Activated CD8-positive, alpha-beta memory T cell treated with anti-CD3 and anti-CD28 coated beads, Interleukin-2, amount 50 U/mL, for 24 hours (primary cell): ENCODE measurements around the gene TCOF1.
"Not testable (repeated sequence)": the region's sequence is repeated elsewhere in the genome, so short reads cannot be mapped to it uniquely, and the experiment has no call there.

Source experiments
- DNase-seq: peaks from one replicate; pipeline ENCODE4 v3.0.0-alpha.2; 2020; ENCODE audit errors: extremely low read depth

TCOF1 gene

DNA sequence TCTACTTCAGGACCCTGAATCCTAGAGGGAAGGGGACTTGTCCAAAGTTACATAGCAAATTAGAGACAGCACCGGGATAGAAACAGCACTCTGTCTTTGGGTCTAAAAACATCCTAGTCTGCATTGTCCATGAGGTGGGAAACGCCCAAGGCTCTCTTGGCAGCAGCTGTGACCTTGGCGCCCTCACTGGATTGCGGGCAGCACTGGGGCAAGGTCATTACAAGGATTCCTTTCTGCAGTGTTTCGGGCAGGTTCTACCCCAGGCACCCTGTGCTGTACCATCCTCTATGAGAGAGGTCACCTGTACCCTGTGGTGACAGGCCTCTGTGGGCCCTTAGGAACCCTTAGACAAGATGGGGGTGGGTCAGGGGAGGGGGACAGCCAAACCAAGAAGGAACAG, 46.6 kb downstream of the TCOF1 start:
- no peak for DNase-seq

DNA sequence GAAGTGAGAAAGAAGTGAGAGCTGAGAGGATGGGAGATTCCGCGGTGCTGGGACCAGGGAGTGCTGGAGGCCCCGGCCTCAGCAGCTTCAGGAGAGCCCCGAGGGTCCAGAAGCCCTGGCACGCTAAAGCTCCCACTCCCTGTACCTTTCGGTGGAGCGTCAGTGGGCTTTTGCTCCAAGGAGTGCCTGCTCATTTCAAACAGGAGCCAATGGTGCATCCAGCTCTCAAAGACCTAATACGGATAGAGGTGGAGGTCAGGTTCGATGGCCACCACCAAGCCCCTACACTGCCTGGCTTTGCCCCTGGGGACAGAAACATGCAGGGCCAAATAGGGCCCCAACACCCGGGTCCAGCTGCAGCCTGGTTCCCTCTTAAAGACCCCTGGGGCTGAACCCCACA, 47.0 kb downstream of the TCOF1 start:
- DNase-seq = no peak

DNA sequence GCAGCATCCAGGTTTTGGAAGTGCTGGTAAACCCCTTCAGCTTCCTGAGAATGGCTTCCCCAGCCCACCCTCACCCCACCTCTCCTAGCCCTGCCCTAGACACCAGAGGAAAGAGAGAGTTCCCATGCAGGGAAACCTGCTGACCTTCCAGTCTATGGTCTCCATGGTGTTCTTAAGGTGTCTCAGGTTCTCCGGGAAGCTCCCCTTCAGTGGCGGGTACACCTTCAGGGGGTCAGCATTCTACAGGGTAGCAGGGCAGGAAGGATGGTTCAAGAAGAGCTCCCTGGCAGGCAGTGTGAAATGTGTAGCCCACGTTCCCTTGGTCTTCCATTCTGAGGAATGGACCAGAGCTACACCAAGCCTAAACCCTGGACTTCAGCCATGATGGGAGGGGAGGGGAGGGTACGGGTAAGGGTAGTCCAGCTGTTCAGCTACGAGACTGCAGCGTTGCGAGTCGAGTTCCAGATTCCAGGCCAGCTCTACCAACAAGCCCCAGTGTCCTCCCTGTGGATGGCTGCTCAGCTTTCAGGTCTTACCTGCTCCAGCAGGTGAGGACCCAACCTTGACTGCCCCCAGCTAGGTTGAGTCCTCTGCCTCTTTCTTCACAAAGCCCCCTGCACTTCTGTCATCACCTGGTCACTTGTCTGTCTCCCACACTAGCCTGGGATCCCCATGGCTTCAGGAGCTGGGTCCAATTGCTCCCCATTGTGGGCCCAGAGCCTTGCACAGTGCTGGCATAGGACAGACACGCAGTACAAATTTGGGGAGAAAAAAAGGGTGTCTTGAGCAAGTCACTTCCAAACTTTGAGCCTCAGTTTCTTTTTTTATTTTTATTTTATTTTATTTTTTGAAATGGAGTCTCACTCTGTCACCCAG, 47.7 kb downstream of the TCOF1 start:
- no peak for DNase-seq

DNA sequence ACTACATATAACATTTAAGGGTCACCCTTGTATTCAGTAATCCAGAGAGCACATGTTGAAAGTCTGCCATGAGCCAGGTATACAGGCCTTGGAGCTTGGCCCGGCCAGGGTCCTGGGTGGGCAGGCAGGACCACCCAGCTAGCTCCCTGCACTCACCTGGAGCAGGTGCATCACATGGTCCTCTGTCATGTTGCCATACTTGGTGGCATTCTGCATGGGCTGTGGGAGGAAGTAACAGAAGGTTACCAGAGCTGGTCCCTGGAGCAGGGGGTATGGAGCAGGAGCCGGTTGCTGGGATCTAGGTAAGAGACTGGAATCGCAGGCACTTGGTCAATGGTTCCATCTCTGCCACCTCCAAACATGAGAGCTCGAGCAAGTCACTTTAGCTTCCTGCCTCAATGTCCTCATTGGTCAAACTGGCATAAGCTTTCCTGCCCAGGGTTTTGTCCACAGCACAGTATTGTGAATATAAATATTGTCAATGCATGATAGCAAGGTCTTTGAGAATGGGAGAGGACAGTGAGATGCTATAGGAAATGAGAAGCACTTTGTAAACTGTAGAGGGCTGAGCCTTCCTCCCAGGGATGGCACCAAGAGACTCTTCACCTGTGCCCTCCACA, 48.7 kb downstream of the TCOF1 start:
- no peak for DNase-seq

DNA sequence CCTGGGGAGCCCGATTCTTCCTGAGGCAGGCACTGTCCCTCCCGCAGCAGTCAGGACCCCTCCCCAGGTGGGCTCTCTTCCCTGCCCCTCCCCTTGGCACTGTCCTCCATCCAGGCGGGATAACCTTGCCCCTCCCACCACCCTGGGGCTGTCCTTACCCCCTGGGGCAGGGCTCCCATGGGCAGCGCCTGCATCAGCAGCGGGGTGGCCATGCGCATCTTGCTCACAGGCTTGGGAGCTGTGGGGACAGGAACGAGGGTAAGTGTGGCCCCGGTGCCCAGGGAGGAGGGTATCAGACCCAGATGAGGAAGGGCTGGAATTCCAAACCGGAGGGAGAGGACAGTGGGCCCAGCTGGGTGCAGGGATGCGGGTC, 49.2 kb downstream of the TCOF1 start:
- DNase-seq = no peak

DNA sequence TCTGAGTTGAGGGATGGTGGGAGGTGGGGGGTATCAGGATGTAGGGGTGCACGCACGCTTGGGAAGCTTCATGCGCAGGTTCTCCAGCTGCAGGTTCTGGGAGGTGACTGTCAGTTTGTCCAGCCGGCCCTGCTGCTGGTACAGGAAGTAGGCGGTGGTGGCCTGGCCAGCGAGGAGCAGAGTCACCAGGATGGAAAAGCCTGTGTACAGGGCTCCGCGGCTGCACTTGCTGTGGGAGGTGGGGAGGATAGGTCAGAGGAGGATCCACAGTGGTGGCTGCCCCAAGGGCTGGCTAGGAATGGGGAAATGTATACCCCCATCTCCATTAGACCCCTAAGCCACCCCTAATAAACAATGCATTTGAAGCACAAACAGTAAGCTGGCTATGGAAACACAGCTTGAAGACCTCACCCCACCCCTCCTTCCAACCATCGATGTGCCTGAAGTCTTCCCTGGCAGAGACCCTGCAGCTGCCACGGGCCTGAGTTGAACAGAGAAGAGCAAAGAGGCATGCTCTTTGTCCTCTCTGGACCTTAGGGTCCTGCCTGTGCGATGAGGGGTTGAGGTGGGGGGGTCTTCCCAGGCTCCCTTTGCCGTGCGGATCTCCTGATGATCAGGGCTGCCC, 49.7 kb downstream of the TCOF1 start:
- DNase-seq = no peak

DNA sequence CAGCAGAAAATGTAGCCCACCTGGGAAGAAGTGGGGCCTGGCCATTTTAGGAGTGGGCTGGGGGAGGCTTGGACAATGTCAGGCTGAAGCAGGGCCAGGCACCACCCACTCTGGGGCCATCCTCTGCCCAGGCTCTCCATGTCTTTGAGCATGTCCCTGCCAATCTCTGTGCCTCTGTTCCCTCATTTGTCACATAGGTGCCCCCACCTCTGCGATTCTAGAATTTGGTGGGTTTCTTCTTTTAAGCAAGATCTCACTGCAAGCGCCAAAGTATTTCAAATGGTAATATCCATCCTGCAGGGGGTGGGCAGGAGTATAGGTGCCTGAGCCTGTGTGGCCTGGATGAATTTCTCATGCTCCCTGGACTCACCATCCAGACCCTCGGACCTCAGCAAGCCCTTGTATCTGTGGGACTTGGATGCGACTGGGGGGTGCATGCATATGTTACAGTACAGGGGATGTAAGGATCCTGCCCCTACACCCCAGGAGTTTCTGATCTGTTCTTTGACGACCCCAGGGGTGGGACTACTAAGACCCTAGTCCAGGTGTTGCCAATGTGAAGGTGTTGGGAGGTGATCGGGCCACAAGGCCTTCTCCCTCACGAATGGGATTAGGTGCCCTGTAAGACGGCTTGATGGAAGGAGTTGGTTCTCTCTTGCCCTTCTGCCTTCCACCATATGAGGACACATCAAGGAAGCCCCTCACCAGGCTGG, 50.9 kb downstream of the TCOF1 start:
- DNase-seq = no peak

DNA sequence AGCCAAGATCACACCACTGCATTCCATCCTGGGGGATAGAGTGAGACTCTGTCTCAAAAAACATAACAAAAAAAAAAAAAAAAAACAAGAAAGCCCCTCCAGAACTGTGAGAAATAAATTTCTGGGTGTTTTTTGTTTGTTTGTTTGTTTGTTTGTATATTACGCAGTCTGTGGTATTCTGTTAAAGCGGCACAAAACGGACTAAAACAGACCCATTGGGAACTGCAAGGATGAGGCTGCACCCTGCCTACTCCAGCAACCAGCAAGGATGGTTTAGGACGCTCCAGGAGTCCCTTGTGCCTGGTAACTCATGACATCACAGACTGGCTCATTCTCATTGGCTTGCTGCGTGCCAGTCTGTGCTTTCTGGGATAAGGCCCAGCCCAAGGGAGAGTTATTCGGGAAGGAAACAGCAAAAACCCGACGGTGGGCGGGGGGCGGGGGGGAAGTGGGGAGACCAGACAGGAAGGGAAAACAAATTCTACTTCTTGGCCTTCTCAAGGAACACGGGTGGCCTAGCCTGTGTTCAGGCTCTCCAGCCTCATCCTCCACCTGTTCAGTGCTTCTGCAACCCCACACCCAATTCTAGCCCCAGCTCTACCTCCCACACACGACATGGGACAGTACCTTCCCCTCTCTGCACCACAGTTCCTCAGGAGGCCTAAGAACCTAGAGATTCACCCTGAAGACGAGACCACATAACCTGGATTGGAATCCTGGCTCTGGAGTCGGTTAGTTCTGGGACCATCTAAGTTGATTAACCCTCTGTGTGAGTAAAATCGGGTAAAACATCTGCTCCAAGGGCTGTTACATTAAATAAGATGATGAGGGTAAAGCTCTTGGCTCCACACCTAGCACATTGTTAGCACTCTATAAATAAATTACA, 52.4 kb downstream of the TCOF1 start:
- no peak for DNase-seq

DNA sequence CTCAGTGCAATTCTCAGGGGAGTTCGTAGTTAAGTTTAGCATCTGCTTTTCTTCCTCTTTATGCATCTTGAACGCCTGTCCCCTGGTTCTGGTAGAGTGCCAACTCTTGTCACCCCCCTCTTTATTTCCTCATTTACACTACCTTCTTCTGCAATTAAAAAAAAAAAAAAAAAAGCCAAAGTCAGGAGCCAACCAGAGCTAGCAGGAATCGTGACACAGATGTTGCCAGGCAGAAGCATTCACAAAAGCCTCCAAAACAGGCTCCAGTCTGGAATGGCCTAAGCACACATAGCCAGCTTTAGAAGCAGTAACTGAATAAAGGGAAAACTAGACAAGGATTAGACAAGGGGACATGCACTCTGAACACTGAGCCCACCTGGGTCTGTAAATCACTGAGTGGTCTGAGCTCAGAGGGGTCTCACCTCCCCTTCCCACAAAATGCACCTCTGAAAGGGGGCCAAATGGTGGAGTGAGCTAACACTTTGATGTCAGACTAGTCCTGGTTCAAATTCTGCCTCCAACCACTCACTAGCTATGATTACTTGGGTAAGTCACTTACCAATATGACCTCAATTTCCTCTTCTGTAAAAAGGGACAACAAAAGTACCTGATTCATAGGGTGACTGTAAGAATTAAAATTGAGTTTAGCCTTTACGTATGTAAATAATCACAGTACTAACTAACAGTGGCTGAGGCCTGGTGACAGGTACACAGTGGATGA, 53.2 kb downstream of the TCOF1 start:
- DNase-seq = no peak

DNA sequence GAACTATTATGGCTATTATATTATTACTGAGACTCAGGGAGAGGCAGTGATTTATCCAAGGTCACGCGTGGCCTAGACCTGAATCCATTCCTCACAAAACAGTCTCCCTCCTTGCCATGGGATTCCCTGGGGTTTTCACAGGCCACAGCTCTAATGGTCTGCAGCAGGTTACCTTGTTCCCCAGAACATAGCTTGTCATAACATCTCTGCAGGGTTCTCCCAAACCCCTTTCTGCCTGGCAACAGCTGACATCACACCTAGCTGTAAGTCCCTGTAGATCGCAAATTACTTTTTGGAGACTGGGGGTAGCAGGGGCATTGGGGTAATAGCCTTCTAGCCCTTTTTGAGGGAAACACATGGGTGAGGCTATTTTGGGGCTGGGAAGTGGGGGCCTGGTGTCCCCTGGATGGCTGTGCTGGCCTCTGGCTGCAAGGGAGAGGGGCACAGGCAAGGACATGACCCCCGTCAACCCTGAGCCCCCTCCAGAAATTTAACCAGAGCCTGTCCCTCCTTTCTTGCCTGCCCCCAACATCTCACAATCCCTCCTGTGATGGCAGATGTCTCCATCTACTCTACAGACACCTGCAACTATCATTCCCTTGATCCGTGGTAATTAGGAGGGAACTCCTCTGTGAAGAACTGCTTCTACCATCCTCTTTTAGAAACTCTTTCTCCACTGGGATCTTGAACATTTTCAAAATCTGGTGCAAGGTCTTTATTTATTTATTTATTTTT, 53.9 kb downstream of the TCOF1 start:
- no peak for DNase-seq

DNA sequence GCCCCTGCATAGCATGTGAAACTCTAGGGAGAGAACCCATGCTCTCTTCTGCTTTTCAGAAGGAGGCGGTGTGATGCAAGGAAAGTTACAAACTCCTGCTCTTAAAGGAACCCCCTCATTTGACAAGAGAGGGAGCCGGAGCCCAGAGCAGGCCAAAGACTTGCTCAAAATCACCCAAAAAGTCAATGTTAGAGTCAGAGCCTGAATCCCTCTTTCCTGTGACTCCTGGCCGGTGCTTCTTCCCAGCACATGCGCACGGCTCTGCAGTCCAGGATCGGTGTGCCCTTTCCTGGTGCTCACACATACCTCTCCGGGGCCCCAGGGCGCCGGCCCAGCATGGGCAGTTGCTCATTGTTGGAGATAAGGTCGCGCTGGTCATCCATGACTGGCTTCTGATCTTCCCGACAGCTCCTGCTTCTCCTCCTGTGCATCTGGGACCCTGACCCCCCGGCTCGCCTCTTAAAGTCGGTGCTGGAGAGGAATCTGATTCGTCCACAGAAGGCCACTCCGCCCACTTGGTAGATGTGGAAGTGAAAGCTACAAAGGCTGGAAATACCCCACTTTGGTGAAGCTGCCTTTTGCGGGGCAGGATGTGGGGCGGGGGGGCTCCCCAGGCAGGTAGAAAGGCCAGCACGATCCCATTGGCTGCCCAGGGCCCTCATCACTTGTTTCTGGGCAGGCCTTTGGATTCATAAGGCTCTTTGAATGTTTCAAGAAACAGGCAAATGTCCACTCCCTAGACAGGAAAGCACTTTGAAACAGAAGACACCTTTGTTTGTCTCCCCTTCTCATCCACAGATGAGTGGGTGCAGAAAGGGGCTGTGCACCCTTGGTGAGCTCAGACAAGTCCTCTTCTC, 55.0 kb downstream of the TCOF1 start, which contains the start of gene CD74:
TSS of gene CD74 (minus strand) at position 592 of the 857 bp plus-strand sequence. CDS start at position 431, 161 bp downstream.
- peak; percentile 81 for DNase-seq

DNA sequence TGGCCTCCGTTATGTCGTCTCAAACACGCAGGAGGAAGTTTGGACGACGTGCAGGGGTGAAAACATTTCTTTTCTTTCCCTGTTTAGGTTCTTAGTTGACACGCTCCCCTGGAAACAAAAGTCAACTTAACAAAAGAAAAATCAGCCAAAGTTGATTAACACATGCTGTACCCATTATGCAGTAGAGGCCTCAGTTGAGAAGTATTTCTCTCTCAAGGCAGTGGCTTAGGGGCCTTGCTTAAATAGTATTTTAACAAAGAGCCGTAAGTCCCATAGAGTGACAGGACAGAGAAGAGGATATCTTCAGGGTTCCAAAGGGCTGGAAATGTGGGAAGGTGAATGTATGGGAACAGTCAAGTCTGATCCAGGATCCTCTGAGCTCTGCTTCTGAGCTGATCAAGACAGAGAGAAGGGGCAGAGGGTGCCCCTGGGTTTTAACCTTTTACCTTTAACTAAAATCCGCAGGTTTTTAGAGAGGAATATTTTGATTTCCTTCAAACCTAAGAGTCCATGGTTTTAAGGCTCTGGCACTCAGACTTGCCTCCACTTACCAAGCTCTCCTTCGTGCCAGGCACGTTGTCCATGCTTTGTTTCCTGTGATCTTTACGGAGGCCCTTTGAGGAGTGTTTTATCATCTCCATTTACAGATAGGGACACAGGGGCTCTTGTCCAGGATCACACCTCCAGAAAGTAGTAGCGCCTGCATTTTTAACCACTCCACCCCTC, 55.8 kb downstream of the TCOF1 start:
- no peak for DNase-seq

DNA sequence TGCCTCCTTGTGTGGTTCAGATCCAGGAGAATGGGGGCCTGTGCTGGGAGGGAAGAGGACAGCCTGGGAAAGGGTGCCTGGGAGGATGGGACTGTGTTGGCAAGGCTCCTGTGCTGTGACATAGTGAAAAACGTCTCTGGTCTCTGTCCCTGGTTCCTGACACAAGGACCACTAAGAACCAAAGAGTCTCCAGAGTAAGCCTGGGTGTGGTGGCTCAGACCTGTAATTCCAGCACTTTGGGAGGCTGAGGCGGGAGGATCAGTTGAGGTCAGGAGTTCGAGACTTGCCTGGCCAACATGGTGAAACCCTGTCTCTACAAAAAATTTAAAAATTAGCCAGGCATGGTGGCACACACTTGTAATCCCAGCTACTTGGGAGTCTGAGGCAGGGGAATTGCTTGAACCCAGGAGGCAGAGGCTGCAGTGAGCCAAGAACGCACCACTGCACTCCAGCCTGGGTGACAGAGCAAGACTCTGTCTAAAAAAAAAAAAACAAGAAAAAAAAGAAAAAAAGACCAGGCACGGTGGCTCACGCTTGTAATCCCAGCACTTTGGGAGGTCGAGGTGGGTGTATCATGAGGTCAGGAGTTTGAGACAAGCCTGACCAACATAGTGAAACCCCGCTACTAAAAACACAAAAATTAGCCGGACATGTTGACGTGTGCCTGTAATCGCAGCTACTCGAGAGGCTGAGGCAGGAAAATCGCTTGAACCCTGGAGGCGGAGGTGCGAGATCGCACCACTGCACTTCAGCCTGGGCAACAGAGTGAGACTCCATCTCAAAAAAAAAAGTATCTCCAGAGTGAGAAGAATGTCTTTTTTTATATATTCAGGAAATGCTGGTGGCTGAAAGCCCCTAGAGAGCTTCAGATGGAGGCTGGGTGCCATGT, 56.6 kb downstream of the TCOF1 start:
- not testable (repeated sequence) for DNase-seq

DNA sequence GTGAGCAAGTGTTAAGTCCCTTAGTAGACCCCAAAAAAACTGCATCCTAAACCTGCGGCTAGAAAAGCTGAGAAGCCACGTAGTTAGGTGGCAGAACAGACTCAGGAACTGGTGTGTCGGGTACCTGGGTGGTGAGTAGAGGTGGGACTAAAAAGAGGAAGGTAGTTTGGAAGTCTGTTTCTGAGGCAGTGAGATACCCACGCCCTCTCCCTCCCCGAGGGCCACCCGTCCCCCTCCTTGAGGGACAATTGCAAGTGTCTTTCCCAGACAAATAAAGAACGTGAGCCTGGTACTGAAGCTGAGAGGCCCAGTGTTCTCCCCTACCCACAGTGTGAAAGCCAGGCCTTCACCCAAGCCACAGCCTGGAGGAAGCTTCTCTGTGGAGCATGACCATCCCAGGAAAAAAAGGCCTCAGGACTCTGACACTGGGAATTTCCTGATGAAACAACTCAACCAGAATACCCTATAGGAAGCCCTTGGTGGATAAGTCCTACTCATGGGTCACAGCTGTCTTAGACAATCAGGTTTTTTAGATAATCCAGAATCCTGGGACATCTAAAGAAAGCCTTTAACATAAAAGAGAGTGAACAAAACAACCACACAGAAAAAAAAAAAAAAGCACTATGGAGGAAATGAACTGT, 62.3 kb downstream of the TCOF1 start:
- no peak for DNase-seq

DNA sequence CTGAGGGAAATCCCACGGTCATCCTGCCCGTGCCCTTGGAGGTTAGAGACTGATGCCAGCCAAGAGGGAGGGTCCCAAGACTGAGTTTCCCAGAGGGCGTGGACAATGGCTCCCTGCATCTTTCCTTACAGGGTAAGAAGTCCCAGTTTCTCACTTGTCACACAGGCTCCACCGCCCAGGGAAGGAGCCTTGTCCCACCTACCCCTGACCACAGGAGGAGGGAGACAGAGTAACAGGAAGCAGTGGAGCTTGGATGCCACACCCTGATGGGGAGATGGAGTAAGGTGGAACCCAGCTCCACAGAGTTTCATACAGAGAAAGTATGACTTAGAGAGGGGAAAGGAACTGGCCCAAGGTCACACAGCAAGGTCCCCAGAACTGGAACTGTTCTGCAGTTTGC, 64.6 kb downstream of the TCOF1 start:
- no peak for DNase-seq

DNA sequence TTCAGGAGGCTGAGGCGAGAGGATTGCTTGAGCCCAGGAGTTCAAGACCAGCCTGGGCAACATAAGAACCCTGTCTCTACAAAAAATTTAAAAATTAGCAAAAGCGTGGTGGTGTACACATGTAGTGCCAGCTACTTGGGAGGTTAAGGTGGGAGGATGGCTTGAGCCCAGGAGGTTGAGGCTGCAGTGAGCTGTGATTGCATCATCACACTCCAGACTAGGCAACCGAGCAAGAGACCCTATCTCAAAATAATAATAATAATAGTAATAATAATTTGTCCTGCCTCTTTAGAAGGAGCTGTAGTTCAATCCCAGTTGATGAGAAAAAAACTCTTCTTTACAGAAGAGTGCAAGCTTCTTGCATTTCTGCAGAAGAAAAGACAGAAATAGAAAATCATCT, 65.3 kb downstream of the TCOF1 start:
- DNase-seq = no peak

DNA sequence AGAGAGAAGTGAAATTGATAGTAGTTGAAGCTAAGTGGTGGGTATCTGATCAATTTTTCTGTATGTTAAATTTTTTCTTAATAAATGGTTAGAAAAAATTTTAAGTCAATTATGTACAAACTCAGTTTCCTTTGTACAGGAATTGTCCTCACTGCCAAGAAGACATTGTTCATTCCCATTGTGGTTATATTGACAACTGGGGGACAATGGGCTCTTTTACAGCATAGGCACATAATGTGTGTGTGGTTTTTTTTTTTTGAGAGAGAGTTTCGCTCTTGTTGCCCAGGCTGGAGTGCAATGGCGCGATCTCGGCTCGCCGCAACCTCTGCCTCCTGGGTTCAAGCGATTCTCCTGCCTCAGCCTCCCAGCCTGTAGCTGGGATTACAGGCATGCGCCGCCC, 68.7 kb downstream of the TCOF1 start:
- not testable (repeated sequence) for DNase-seq
